Endothelial cell of umbilical vein (primary cell): ENCODE results near the gene TENM4.

Experiments
- POLR2A ChIP-seq: IDR thresholded peaks from 2 replicates; pipeline ENCODE4 v1.6.1; 2012; ENCODE audit warnings: low read depth, mild to moderate bottlenecking, control low read depth, low read length
- TF ChIP-seq, protein P1 (sequence below), 2 donors: IDR thresholded peaks; 1 replicate in 1 of 2; 2 replicates in 1 of 2; pipeline ENCODE4 v1.5.1; 2011; ENCODE audit warnings: low read length in 2 of 2, mild to moderate bottlenecking in 2 of 2, moderate library complexity in 2 of 2, control low read depth in 1 of 2, inconsistent platforms in 1 of 2, low read depth in 1 of 2; ENCODE audit not compliant: insufficient read depth in 1 of 2; ENCODE audit errors: extremely low read depth in 1 of 2

DNA sequence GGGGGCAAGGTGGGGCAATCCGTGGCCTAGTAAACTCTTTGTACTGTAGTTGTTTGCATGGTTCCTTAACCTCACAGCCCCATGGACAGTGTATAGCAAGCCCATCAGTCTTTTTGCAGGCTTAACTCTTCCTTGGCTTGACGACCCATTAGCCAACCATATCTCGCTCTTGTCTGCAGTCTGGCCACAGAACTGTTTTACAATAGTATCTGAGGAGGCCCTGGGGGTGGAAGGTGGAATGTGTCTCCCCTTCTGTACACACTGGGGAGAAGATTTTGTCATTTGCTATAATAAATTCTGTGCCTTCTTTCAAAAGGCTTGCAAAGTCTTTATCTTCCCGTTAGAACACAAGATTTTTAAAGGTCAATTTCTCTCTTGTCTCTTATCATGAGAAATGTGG is 675.9 kb downstream of the TENM4 start:
- TF ChIP-seq POLR2A = no peak
- TF ChIP-seq, protein P1, sequence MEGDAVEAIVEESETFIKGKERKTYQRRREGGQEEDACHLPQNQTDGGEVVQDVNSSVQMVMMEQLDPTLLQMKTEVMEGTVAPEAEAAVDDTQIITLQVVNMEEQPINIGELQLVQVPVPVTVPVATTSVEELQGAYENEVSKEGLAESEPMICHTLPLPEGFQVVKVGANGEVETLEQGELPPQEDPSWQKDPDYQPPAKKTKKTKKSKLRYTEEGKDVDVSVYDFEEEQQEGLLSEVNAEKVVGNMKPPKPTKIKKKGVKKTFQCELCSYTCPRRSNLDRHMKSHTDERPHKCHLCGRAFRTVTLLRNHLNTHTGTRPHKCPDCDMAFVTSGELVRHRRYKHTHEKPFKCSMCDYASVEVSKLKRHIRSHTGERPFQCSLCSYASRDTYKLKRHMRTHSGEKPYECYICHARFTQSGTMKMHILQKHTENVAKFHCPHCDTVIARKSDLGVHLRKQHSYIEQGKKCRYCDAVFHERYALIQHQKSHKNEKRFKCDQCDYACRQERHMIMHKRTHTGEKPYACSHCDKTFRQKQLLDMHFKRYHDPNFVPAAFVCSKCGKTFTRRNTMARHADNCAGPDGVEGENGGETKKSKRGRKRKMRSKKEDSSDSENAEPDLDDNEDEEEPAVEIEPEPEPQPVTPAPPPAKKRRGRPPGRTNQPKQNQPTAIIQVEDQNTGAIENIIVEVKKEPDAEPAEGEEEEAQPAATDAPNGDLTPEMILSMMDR (IDR thresholded peaks at IDR 0.05; ENCODE audit: extremely low read depth in 1 of 2, insufficient read depth in 1 of 2, low read depth in 1 of 2, low read length in 2 of 2) = no peak
